ENCODE measurements around the gene POLR3B. TPM values are rescaled to one million over a fixed set of nuclear protein-coding genes. Genes with fewer than 3 reads are reported as not detected.

POLR3B gene
- total and polyA plus RNA-seq, 2 of the 13 experiments (the other 11 are each of a cell fraction or from before 2014, with no cell fraction given), result 4.8 to 13.1 TPM

GRCh38 chr12:106358396-106359241, 1.1 kb downstream of the POLR3B start:
- H3K4me1 ChIP-seq (ENCODE audit: insufficient read depth, low read length), result peaks cover 40% of the 10 kb centered on the region
- peaks cover 23% of the 10 kb centered on the region for H3K79me2 ChIP-seq (ENCODE audit: insufficient read depth, low read length)
- no peaks in the 10 kb centered on the region for H3K9me3 ChIP-seq (ENCODE audit: low read length)
- BruUV-seq (replicated peaks), result TSS peak; percentile 72
- FAIRE-seq (peak; percentile 30), DNase-seq (ENCODE audit: low spot score) (peak; percentile 78), ATAC-seq (peak; percentile 57)
- 0 out of 5 replicates have a peak, but pooled peaks cover 0 to under 1% of the 10 kb centered on the region in 2 experiments for H3K36me3 ChIP-seq (replicated peaks in 1 of 2; ENCODE audit: control insufficient read depth in 1 of 2, insufficient read depth in 2 of 2, low read length in 2 of 2)
- peak overlapping the region; percentile 91 for H3K27ac ChIP-seq (ENCODE audit: extremely low read length, insufficient read depth, low read length)
- ChIA-PET CTCF (ENCODE audit: low intra/inter-chr PET ratio, low total read pairs) (no interaction called here), POLR2A (interaction anchor here (0.5 to 3.2 kb wide), 33 partner anchors 8 to 1012 kb away, joined by 3 to 26 read pairs (median 4); partner anchors contain the start of genes CRY1, MTERF2, TCP11L2 and TMEM263)
- in situ Hi-C loops (cut with HindIII; ENCODE audit: extremely low pct_ligation_motif_present, low pct_unique_long_range_greater_than_20kb), result no loop called here
- H3K27me3 ChIP-seq (ENCODE audit: control insufficient read depth in 1 of 2, insufficient read depth in 2 of 2, low read length in 2 of 2), result no peaks in the 10 kb centered on the region; a peak in 1 of 5 replicates
- WGBS (ENCODE audit: low lambda C conversion rate), result 22% methylated on average over 17 of the region's 17 CpGs
- H4K20me1 ChIP-seq (ENCODE audit: insufficient read depth, low read length), result no peaks in the 10 kb centered on the region
- H3K9ac ChIP-seq (ENCODE audit: insufficient read depth, low read depth, low read length), result peak overlapping the region; percentile 81
- intact Hi-C loops (cut with micrococcal nuclease; ENCODE audit: unreplicated experiment), result loop anchor here (10.0 kb wide), 1 partner anchor 486 kb away; no protein-coding TSS in a partner anchor
- H2AFZ ChIP-seq (ENCODE audit: low read length), result peak overlapping the region; percentile 38
- H3K4me2 ChIP-seq (ENCODE audit: low read depth, low read length), result peak overlapping the region; percentile 98
- H3K4me3 ChIP-seq (replicated peaks in 1 of 3; ENCODE audit: insufficient read depth in 1 of 3, low read depth in 2 of 3, low read length in 3 of 3), result peak overlapping the region; percentile 64 to 78 (median 65)
- TF ChIP-seq ZNF780A (CRISPR knock-in tag; IDR thresholded peaks at IDR 0.05) (no peak), CREB1 (IDR thresholded peaks at IDR 0.05) (no peak), CREB1 (CRISPR knock-in tag; IDR thresholded peaks at IDR 0.05) (peak; percentile 59; the same call in 1 of the 2 replicates), MAFF (IDR thresholded peaks at IDR 0.05; ENCODE audit: low read depth, low read length) (0 out of 2 replicates have a peak, but pooled peaks have one; percentile 20), MYPOP (CRISPR knock-in tag; IDR thresholded peaks at IDR 0.05) (no peak), ZNF761 (CRISPR knock-in tag; conservative IDR thresholded peaks at IDR 0.05) (no peak), ARID3A (IDR thresholded peaks at IDR 0.05; ENCODE audit: low read depth, low read length) (peak; percentile 15; the same call in 1 of the 2 replicates), ZC3H13 (CRISPR knock-in tag; IDR thresholded peaks at IDR 0.05) (0 out of 2 replicates have a peak, but pooled peaks have one; percentile 10), ZNF230 (CRISPR knock-in tag; IDR thresholded peaks at IDR 0.05) (no peak), RARA (CRISPR knock-in tag; IDR thresholded peaks at IDR 0.05) (no peak), HBP1 (CRISPR knock-in tag; IDR thresholded peaks at IDR 0.05; ENCODE audit: low read depth) (no peak), ATF4 (CRISPR knock-in tag; IDR thresholded peaks at IDR 0.05) (peak in 1 of 2 experiments; percentile 80; a peak in 1 of 4 replicates), ZNF225 (CRISPR knock-in tag; IDR thresholded peaks at IDR 0.05) (no peak; the same call in 1 of the 2 replicates), HNF4G (IDR thresholded peaks at IDR 0.05; ENCODE audit: borderline replicate concordance, low read depth, low read length) (no peak), HNF4G (CRISPR knock-in tag; IDR thresholded peaks at IDR 0.05; ENCODE audit: borderline replicate concordance, low read depth) (no peak), ZBTB43 (CRISPR knock-in tag; conservative IDR thresholded peaks at IDR 0.05) (peak; percentile 9; the same call in 1 of the 2 replicates), FOXA3 (CRISPR knock-in tag; IDR thresholded peaks at IDR 0.05) (no peak)
